ENCODE data around the gene PTPRD. TPM values are rescaled to one million over a fixed set of nuclear protein-coding genes. Genes with fewer than 3 reads are reported as not detected.

Gene PTPRD
- total and polyA plus RNA-seq, 2 of the 4 experiments (the other 2 are of a cell fraction), result 0.07 to 0.18 TPM

DNA sequence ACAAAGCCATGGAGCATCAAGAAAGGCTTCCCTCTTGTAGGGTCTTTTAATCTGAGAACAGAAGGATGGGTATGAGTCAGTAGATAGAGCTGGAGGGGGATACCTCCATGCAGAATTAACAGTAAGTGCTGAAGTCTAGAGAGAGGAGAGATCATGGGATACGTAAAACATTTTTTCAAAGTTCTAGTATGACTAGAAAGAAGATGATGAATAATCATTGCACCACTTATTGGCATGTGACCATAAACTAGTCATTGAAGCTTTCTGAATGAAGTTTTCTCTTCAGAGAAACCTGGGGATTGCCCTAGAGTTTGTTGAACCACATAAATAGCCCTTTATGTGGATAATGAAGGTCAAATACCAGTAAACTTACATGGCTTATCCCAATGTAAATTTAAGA lies 48.6 kb upstream of the PTPRD start:
- no CpG with 5 or more reads among the region's 1 CpG for WGBS, 2 experiments (ENCODE audit: extremely low coverage in 2 of 2, insufficient read length in 1 of 2)
- BruUV-seq (replicated peaks), result no TSS peak

More for the DNA sequence above, 48.6 kb upstream of the PTPRD start:
- no peak for TF ChIP-seq RAD21 (IDR thresholded peaks at IDR 0.05; ENCODE audit: low read length)
- no peak for TF ChIP-seq CHD1 (IDR thresholded peaks at IDR 0.05; ENCODE audit: low read depth, low read length)
- TF ChIP-seq, protein P1, sequence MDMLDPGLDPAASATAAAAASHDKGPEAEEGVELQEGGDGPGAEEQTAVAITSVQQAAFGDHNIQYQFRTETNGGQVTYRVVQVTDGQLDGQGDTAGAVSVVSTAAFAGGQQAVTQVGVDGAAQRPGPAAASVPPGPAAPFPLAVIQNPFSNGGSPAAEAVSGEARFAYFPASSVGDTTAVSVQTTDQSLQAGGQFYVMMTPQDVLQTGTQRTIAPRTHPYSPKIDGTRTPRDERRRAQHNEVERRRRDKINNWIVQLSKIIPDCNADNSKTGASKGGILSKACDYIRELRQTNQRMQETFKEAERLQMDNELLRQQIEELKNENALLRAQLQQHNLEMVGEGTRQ (IDR thresholded peaks at IDR 0.05; ENCODE audit: low read depth, low read length), result no peak
- no peak for TF ChIP-seq POLR2A (IDR thresholded peaks at IDR 0.05; ENCODE audit: low read depth, low read length)
- TF ChIP-seq MXI1 (IDR thresholded peaks at IDR 0.05; ENCODE audit: borderline replicate concordance, low read depth, low read length), result no peak
- no peak for TF ChIP-seq MAFK (IDR thresholded peaks at IDR 0.05; ENCODE audit: low read depth, low read length)
- TF ChIP-seq CEBPB (IDR thresholded peaks at IDR 0.05; ENCODE audit: low read depth, low read length), result no peak
- no peak for TF ChIP-seq NFE2L2 (IDR thresholded peaks at IDR 0.05; ENCODE audit: low read depth, low read length)
- TF ChIP-seq SMC3 (IDR thresholded peaks at IDR 0.05; ENCODE audit: low read depth, low read length), result no peak
- no peak for TF ChIP-seq MAZ (IDR thresholded peaks at IDR 0.05; ENCODE audit: borderline replicate concordance, low read depth, low read length)
- TF ChIP-seq FOS (IDR thresholded peaks at IDR 0.05; ENCODE audit: low read depth, low read length), result no peak
- no peak for TF ChIP-seq RCOR1 (IDR thresholded peaks at IDR 0.05; ENCODE audit: insufficient replicate concordance, low read length)
- TF ChIP-seq BHLHE40 (IDR thresholded peaks at IDR 0.05; ENCODE audit: low read depth, low read length), result no peak
- no peak for TF ChIP-seq RFX5 (IDR thresholded peaks at IDR 0.05; ENCODE audit: low read depth, low read length)
- TF ChIP-seq, protein P2, sequence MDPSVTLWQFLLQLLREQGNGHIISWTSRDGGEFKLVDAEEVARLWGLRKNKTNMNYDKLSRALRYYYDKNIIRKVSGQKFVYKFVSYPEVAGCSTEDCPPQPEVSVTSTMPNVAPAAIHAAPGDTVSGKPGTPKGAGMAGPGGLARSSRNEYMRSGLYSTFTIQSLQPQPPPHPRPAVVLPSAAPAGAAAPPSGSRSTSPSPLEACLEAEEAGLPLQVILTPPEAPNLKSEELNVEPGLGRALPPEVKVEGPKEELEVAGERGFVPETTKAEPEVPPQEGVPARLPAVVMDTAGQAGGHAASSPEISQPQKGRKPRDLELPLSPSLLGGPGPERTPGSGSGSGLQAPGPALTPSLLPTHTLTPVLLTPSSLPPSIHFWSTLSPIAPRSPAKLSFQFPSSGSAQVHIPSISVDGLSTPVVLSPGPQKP (IDR thresholded peaks at IDR 0.05; ENCODE audit: borderline replicate concordance, low read depth, low read length), result no peak
- TF ChIP-seq, protein P3, sequence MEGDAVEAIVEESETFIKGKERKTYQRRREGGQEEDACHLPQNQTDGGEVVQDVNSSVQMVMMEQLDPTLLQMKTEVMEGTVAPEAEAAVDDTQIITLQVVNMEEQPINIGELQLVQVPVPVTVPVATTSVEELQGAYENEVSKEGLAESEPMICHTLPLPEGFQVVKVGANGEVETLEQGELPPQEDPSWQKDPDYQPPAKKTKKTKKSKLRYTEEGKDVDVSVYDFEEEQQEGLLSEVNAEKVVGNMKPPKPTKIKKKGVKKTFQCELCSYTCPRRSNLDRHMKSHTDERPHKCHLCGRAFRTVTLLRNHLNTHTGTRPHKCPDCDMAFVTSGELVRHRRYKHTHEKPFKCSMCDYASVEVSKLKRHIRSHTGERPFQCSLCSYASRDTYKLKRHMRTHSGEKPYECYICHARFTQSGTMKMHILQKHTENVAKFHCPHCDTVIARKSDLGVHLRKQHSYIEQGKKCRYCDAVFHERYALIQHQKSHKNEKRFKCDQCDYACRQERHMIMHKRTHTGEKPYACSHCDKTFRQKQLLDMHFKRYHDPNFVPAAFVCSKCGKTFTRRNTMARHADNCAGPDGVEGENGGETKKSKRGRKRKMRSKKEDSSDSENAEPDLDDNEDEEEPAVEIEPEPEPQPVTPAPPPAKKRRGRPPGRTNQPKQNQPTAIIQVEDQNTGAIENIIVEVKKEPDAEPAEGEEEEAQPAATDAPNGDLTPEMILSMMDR (conservative IDR thresholded peaks at IDR 0.05; ENCODE audit: low read depth, low read length), result no peak
- Histone ChIP-seq H4K8ac (ENCODE audit: low read depth in 2 of 2, low read length in 2 of 2) (no peak overlapping the region), H2BK20ac (ENCODE audit: low read depth, low read length) (no peak overlapping the region), H2AFZ (replicated peaks; ENCODE audit: low read length, poor library complexity) (no peak overlapping the region), H2AK9ac (replicated peaks; ENCODE audit: low read depth, low read length, poor library complexity) (no peak overlapping the region), H3K23ac (ENCODE audit: low read depth, low read length) (no peak overlapping the region), H3K27ac (ENCODE audit: insufficient read depth, low read length) (no peak overlapping the region), H3K79me1 (ENCODE audit: low read depth in 1 of 2, low read length in 2 of 2) (no peaks in the 10 kb centered on the region), H3K9me1 (ENCODE audit: insufficient read depth, low read length) (no peaks in the 10 kb centered on the region), H2BK5ac (ENCODE audit: low read depth, low read length, poor library complexity, severe bottlenecking) (no peak overlapping the region), H3K56ac (ENCODE audit: extremely low read depth, insufficient read depth, low read length) (no peak overlapping the region), H3K4ac (ENCODE audit: low read depth, low read length) (no peak overlapping the region), H4K91ac (ENCODE audit: insufficient read depth, low read depth, low read length) (no peak overlapping the region), H3K9me3 (ENCODE audit: control insufficient read depth, insufficient read depth, low read length) (no peaks in the 10 kb centered on the region; the same call in 1 of the 2 replicates), H3K9ac (ENCODE audit: low read depth, low read length) (no peak overlapping the region), H3K36me3 (ENCODE audit: control insufficient read depth, insufficient read depth, low read length) (no peaks in the 10 kb centered on the region), H3K14ac (replicated peaks; ENCODE audit: low read depth, low read length) (no peak overlapping the region), H3K4me1 (ENCODE audit: control insufficient read depth, insufficient read depth, low read length) (no peaks in the 10 kb centered on the region), H4K5ac (ENCODE audit: low read depth, low read length) (no peak overlapping the region), H3K4me2 (ENCODE audit: low read depth, low read length) (no peak overlapping the region), H3K4me3 (ENCODE audit: insufficient read depth, low read depth, low read length) (no peak overlapping the region), H2AK5ac (ENCODE audit: low read depth, low read length) (no peak overlapping the region), H4K20me1 (ENCODE audit: insufficient read depth, low read length) (no peaks in the 10 kb centered on the region), H2BK120ac (ENCODE audit: low read depth, low read length) (no peak overlapping the region), H2BK15ac (ENCODE audit: low read depth, low read length) (no peak overlapping the region), H3K18ac (ENCODE audit: low read depth, low read length) (no peak overlapping the region), H3K27me3 (ENCODE audit: control insufficient read depth, insufficient read depth, low read length) (no peaks in the 10 kb centered on the region)
- intact Hi-C loops (cut with micrococcal nuclease) (no loop called here), dilution Hi-C loops (cut with HindIII; ENCODE audit: low sequenced_read_pairs, unreplicated experiment) (no loop called here), in situ Hi-C loops (cut with MboI; ENCODE audit: low sequenced_read_pairs) (no loop called here)
- CTCF ChIA-PET, result no interaction called here
- POLR2A ChIA-PET (ENCODE audit: unreplicated experiment), result no interaction called here
- ATAC-seq (ENCODE audit: low read depth) (no peak), DNase-seq (no peak)
